ENCODE data around the gene REV3L. TPM values are rescaled to one million over a fixed set of nuclear protein-coding genes. Genes with fewer than 3 reads are reported as not detected.
A peak's percentile ranks its signal among the peaks of the same experiment; 100 is the strongest.

The REV3L gene
- polyA plus RNA-seq, 4 donors: 4.2 to 16.8 (median 8.4) TPM

DNA sequence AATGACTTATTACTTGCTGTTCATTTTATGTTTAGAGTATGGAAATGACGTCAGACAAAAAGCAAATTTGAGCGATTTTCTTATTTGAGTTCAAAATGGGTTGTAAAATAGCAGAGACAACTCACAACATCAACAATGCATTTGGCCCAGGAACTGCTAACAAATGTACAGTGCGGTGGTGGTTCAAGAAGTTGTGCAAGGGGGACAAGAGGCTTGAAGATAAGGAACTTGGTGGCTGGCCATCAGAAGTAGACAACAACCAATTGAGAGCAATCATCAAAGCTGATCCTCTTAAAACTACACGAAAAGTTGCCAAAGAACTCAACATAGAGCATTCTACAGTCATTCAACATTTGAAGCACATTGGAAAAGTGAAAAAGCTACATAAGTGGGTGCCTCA, 43.8 kb downstream of the REV3L start:
- no peaks in the 10 kb centered on the region for H3K4me1 ChIP-seq (ENCODE audit: control insufficient read depth in 3 of 3, insufficient read depth in 2 of 3, low read depth in 1 of 3, low read length in 2 of 3)
- no peak overlapping the region for H3K27ac ChIP-seq (ENCODE audit: low read depth in 1 of 3, low read length in 2 of 3)
- H3K36me3 ChIP-seq (ENCODE audit: control insufficient read depth in 3 of 3, insufficient read depth in 2 of 3, low read depth in 1 of 3, low read length in 3 of 3): peaks cover 0 to 4% (median 0%) of the 10 kb centered on the region in 3 donors
- 78 to 91% (median 82%) methylated on average over 4 of the region's 4 CpGs for WGBS, 3 donors
- H3K4me3 ChIP-seq (ENCODE audit: low read depth in 1 of 3, low read length in 3 of 3): no peak overlapping the region
- no peaks in the 10 kb centered on the region for H3K27me3 ChIP-seq (ENCODE audit: control insufficient read depth in 3 of 3, insufficient read depth in 3 of 3, low read length in 3 of 3)
- DNase-seq (no peak), FAIRE-seq (no peak)
- H3K9me3 ChIP-seq (ENCODE audit: control insufficient read depth in 2 of 2, insufficient read depth in 1 of 2, low read depth in 1 of 2, low read length in 1 of 2): no peaks in the 10 kb centered on the region

DNA sequence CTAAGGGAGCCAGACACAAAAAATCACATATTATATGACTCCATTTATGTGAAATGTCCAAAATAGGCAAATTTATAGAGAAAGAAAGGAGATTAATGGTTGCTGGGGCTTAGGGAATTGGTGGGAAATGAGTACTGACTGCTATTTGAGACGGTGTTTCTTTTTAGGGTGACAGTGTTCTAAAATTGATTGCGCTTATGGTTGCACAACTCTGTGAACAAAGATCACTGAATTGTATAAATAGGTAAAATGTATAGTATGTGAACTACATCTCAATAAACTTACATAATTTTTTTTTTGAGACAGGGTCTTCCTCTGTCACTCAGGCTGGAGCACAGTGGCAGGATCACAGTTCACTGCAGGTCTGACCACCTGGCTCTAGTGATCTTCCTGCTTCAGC, 45.4 kb downstream of the REV3L start:
- FAIRE-seq (no peak), DNase-seq (no peak)
- peaks cover 0 to 4% (median 0%) of the 10 kb centered on the region in 3 donors for H3K36me3 ChIP-seq (ENCODE audit: control insufficient read depth in 3 of 3, insufficient read depth in 2 of 3, low read depth in 1 of 3, low read length in 3 of 3)
- no peak overlapping the region for H3K4me3 ChIP-seq (ENCODE audit: low read depth in 1 of 3, low read length in 3 of 3)
- 93 to 96% (median 94%) methylated on average over 2 of the region's 2 CpGs for WGBS, 3 donors
- H3K27ac ChIP-seq (ENCODE audit: low read depth in 1 of 3, low read length in 2 of 3): no peak overlapping the region
- no peaks in the 10 kb centered on the region for H3K27me3 ChIP-seq (ENCODE audit: control insufficient read depth in 3 of 3, insufficient read depth in 3 of 3, low read length in 3 of 3)
- no peaks in the 10 kb centered on the region for H3K9me3 ChIP-seq (ENCODE audit: control insufficient read depth in 2 of 2, insufficient read depth in 1 of 2, low read depth in 1 of 2, low read length in 1 of 2)
- H3K4me1 ChIP-seq (ENCODE audit: control insufficient read depth in 3 of 3, insufficient read depth in 2 of 3, low read depth in 1 of 3, low read length in 2 of 3): no peaks in the 10 kb centered on the region

DNA sequence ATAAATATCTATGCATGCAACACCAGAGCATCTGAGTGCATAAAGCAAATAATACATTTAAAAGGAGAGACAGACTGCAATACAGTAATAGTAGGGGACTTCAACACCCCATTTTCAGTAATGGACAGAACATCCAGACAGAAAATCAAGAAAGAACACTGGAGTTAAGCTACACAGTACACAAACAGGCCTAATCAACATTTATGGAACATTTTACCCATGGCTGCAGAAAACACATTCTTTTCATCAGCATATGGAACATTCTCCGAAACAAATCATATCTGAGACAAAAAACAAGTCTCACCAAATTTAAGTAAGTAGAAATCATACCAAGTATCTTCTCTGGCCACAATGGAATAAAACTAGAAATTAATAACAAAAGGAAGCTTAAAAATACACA, 50.5 kb downstream of the REV3L start:
- H3K27me3 ChIP-seq (ENCODE audit: control insufficient read depth in 3 of 3, insufficient read depth in 3 of 3, low read length in 3 of 3): no peaks in the 10 kb centered on the region
- H3K9me3 ChIP-seq (ENCODE audit: control insufficient read depth in 2 of 2, insufficient read depth in 1 of 2, low read depth in 1 of 2, low read length in 1 of 2): peaks cover 0 to 14% of the 10 kb centered on the region in 2 donors
- no peak overlapping the region for H3K4me3 ChIP-seq (ENCODE audit: low read depth in 1 of 3, low read length in 3 of 3)
- H3K27ac ChIP-seq (ENCODE audit: low read depth in 1 of 3, low read length in 2 of 3): no peak overlapping the region
- H3K4me1 ChIP-seq (ENCODE audit: control insufficient read depth in 3 of 3, insufficient read depth in 2 of 3, low read depth in 1 of 3, low read length in 2 of 3): peaks cover 0 to 3% (median 2%) of the 10 kb centered on the region in 3 donors
- FAIRE-seq (no peak), DNase-seq (no peak)
- WGBS, 3 donors: 91 to 97% (median 97%) methylated on average over 1 of the region's 1 CpG
- peaks cover 0 to 7% (median 0%) of the 10 kb centered on the region in 3 donors for H3K36me3 ChIP-seq (ENCODE audit: control insufficient read depth in 3 of 3, insufficient read depth in 2 of 3, low read depth in 1 of 3, low read length in 3 of 3)

DNA sequence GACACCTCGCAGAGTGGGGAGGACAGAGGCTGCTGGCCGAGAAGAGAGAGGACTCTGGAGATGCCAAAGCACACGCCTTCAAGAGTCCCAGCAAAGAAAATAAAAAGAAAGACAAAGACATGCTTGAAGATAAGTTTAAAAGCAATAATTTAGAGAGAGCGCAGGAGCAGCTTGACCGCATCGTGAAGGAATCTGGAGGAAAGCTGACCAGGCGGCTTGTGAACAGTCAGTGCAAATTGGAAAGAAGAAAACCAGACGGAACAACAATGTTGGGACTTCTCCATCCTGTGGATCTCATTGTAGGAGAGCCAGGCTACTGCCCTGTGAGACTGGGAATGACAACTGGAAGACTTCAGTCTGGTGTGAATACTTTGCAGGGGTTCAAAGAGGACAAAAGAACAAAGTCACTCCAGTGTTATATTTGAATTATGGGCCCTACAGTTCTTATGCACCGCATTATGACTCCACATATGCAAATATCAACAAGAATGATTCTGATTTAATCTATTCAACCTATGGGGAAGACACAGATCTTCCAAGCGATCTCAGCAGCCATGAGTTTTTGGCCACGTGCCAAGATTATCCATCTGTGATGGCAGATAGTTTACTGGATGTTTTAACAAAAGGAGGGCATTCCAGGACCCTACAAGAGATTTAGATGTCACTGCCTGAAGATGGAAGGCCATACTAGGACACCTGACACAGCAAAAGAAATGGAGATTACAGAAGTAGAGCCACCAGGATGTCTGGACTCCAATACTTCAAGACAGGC, 52.2 kb downstream of the REV3L start:
- Histone ChIP-seq H3K4me3 (ENCODE audit: low read depth in 1 of 3, low read length in 3 of 3) (no peak overlapping the region), H3K9me3 (ENCODE audit: control insufficient read depth in 2 of 2, insufficient read depth in 1 of 2, low read depth in 1 of 2, low read length in 1 of 2) (peaks cover 0 to 20% of the 10 kb centered on the region in 2 donors), H3K36me3 (ENCODE audit: control insufficient read depth in 3 of 3, insufficient read depth in 2 of 3, low read depth in 1 of 3, low read length in 3 of 3) (peaks cover 0 to 7% (median 0%) of the 10 kb centered on the region in 3 donors), H3K27ac (ENCODE audit: low read depth in 1 of 3, low read length in 2 of 3) (no peak overlapping the region), H3K27me3 (ENCODE audit: control insufficient read depth in 3 of 3, insufficient read depth in 3 of 3, low read length in 3 of 3) (no peaks in the 10 kb centered on the region), H3K4me1 (ENCODE audit: control insufficient read depth in 3 of 3, insufficient read depth in 2 of 3, low read depth in 1 of 3, low read length in 2 of 3) (peaks cover 0 to 3% (median 2%) of the 10 kb centered on the region in 3 donors)
- no peak for FAIRE-seq
- 91 to 96% (median 94%) methylated on average over 11 of the region's 11 CpGs for WGBS, 3 donors
- no peak for DNase-seq

DNA sequence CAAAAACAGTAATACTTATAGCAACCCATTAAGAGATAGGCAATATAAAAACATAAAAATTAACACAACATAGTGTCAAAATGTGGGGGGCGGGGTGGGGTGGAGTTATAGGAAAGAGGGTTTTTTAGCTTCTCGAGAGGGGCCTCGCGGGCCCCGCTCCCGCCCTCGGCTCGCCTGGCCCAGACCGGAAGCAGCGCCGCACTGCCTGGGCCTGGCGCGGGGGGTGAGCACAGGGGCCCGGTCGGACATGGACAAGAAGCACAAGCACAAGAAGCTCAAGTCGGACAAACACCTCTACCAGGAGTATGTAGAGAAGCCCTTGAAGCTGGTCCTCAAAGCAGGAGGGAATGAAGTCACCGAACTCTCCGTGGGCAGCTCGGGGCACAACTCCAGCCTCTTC, 53.4 kb downstream of the REV3L start:
- Histone ChIP-seq H3K4me1 (ENCODE audit: control insufficient read depth in 3 of 3, insufficient read depth in 2 of 3, low read depth in 1 of 3, low read length in 2 of 3) (peaks cover under 1 to 5% (median 2%) of the 10 kb centered on the region in 3 donors), H3K9me3 (ENCODE audit: control insufficient read depth in 2 of 2, insufficient read depth in 1 of 2, low read depth in 1 of 2, low read length in 1 of 2) (peaks cover 0 to 27% of the 10 kb centered on the region in 2 donors), H3K36me3 (ENCODE audit: control insufficient read depth in 3 of 3, insufficient read depth in 2 of 3, low read depth in 1 of 3, low read length in 3 of 3) (peaks cover 0 to 7% (median 0%) of the 10 kb centered on the region in 3 donors), H3K27ac (ENCODE audit: low read depth in 1 of 3, low read length in 2 of 3) (no peak overlapping the region), H3K4me3 (ENCODE audit: low read depth in 1 of 3, low read length in 3 of 3) (no peak overlapping the region), H3K27me3 (ENCODE audit: control insufficient read depth in 3 of 3, insufficient read depth in 3 of 3, low read length in 3 of 3) (no peaks in the 10 kb centered on the region)
- FAIRE-seq (no peak), DNase-seq (no peak)
- WGBS, 3 donors: 97 to 98% (median 98%) methylated on average over 19 of the region's 19 CpGs

DNA sequence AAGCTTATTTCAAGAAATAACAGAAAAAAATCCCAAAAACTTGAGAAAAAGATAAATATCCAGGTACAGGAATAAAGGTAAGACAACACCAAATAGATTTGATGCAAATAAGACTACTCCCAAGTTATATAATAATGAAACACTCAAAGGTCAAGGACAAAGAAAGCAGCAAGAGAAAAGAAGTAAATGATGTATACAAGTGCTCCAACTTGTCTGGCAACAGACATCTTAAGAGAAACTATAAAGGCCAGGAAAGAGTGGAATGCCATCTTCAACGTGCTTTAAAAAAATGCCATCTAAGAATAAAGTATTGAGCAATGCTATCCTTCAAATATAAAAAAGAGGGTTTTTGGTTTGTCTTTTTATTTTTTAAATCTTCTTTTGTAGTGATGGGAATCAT, 54.2 kb downstream of the REV3L start:
- Histone ChIP-seq H3K9me3 (ENCODE audit: control insufficient read depth in 2 of 2, insufficient read depth in 1 of 2, low read depth in 1 of 2, low read length in 1 of 2) (peaks cover 0 to 27% of the 10 kb centered on the region in 2 donors), H3K4me3 (ENCODE audit: low read depth in 1 of 3, low read length in 3 of 3) (no peak overlapping the region), H3K4me1 (ENCODE audit: control insufficient read depth in 3 of 3, insufficient read depth in 2 of 3, low read depth in 1 of 3, low read length in 2 of 3) (peaks cover 2 to 8% (median 2%) of the 10 kb centered on the region in 3 donors), H3K27me3 (ENCODE audit: control insufficient read depth in 3 of 3, insufficient read depth in 3 of 3, low read length in 3 of 3) (no peaks in the 10 kb centered on the region), H3K27ac (ENCODE audit: low read depth in 1 of 3, low read length in 2 of 3) (no peak overlapping the region), H3K36me3 (ENCODE audit: control insufficient read depth in 3 of 3, insufficient read depth in 2 of 3, low read depth in 1 of 3, low read length in 3 of 3) (peaks cover 0 to 7% (median 0%) of the 10 kb centered on the region in 3 donors)
- no peak for DNase-seq
- 88 to 91% (median 91%) methylated on average over 1 of the region's 1 CpG for WGBS, 3 donors
- no peak for FAIRE-seq

DNA sequence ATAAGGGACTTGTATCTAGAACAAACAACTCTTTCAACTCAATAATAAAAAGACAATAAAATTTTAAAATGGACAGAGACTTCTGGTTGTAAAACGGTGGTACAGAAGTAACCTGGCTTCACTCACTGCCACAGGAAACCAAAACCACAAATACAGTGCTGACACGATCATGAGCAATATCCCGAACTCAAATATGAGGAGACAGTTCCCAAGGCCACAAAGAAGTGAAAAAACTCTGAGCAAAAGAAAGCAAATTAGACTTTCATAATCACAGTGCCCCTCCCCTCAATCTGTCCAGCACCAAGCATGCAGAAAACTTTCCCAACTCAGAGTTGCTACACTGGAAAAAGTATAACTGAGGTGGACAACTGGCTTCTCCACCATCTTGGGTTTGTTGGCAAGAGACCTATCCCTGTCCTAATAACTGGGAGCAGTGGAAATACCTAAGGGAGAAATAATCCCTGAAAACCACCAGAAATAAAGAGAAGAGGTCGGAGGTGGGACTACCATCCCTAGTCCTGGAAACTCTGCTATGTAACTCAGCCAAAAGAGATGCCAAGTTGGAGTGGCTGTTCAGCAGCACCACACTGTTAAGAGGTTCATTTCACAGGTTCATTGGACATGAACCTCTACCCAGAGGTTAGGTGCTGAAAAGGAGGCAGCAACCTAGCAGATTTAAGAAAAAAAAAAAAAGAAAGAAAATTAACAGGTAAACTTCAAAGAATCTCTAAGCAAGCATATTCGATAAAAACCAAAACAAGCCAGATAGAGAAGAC, 55.5 kb downstream of the REV3L start:
- FAIRE-seq: no peak
- Histone ChIP-seq H3K4me3 (ENCODE audit: low read depth in 1 of 3, low read length in 3 of 3) (peak overlapping the region in 1 of 3 donors; percentile 4), H3K9me3 (ENCODE audit: control insufficient read depth in 2 of 2, insufficient read depth in 1 of 2, low read depth in 1 of 2, low read length in 1 of 2) (peaks cover 0 to 27% of the 10 kb centered on the region in 2 donors), H3K27me3 (ENCODE audit: control insufficient read depth in 3 of 3, insufficient read depth in 3 of 3, low read length in 3 of 3) (no peaks in the 10 kb centered on the region), H3K27ac (ENCODE audit: low read depth in 1 of 3, low read length in 2 of 3) (no peak overlapping the region), H3K36me3 (ENCODE audit: control insufficient read depth in 3 of 3, insufficient read depth in 2 of 3, low read depth in 1 of 3, low read length in 3 of 3) (peaks cover 0 to 7% (median 0%) of the 10 kb centered on the region in 3 donors), H3K4me1 (ENCODE audit: control insufficient read depth in 3 of 3, insufficient read depth in 2 of 3, low read depth in 1 of 3, low read length in 2 of 3) (peaks cover 2 to 8% (median 2%) of the 10 kb centered on the region in 3 donors)
- peak in 1 of 2 donors; percentile 12 for DNase-seq
- 45 to 54% (median 47%) methylated on average over 5 of the region's 5 CpGs for whole genome bisulfite sequencing, 3 donors

DNA sequence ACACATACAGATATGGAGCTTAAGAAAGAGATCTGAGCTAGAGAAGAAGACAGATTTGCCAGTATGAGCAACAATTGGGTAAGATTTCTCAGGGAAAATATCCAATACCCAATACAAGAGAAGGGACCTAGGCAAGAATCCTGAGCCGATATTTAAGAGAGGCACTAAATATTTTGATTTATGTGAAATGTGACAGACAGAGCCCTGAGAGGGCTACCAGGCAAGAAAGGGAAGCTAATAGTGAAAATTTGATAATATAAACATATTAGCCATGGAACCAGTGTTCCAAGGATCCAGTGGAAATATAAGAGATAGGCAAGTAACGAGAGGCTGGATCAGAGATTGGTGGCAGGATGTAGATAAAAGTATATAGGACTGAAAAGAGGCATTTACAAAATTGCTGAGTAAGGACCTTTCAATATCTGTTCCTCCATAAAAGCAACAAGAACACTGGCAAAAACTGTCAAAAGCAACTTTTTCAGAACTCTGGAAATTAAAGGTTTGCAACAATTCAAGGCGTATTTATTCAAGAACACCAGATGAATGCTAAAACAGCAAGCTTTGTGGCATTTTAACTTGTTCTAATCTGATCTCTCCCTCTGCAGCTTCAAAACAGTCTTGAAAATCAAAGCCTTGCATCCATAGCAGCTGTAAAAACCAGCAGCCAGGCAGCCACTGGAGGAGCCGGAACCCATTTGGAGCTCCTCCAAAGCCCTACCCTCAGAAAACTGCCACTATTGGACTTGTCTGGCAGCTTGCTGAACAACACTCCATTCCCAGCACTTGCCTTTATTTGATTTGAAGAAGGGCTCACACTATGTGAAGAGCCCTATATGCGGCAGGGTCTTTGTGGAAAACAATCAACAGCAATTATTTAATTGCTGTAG, 58.8 kb downstream of the REV3L start:
- Histone ChIP-seq H3K4me3 (ENCODE audit: low read depth in 1 of 3, low read length in 3 of 3) (no peak overlapping the region), H3K4me1 (ENCODE audit: control insufficient read depth in 3 of 3, insufficient read depth in 2 of 3, low read depth in 1 of 3, low read length in 2 of 3) (peaks cover 0 to 8% (median 2%) of the 10 kb centered on the region in 3 donors), H3K9me3 (ENCODE audit: control insufficient read depth in 2 of 2, insufficient read depth in 1 of 2, low read depth in 1 of 2, low read length in 1 of 2) (peaks cover 0 to 16% of the 10 kb centered on the region in 2 donors), H3K27me3 (ENCODE audit: control insufficient read depth in 3 of 3, insufficient read depth in 3 of 3, low read length in 3 of 3) (no peaks in the 10 kb centered on the region), H3K36me3 (ENCODE audit: control insufficient read depth in 3 of 3, insufficient read depth in 2 of 3, low read depth in 1 of 3, low read length in 3 of 3) (peaks cover 0 to 3% (median 0%) of the 10 kb centered on the region in 3 donors), H3K27ac (ENCODE audit: low read depth in 1 of 3, low read length in 2 of 3) (no peak overlapping the region)
- DNase-seq: peak in 1 of 2 donors; percentile 44
- WGBS, 3 donors: 53 to 69% (median 64%) methylated on average over 5 of the region's 5 CpGs
- FAIRE-seq: no peak

All from small intestine (tissue), 7 donors.